HepG2 (cell line): ENCODE data around the gene SSC4D. TPM values are rescaled to one million over a fixed set of nuclear protein-coding genes. Genes with fewer than 3 reads are reported as not detected.

Experiments used
- ATAC-seq: fragments of 200-7000 bp; cut with Tn5 transposase; 3 replicates; pipeline ENCODE4 v1.9.1; 2020; ENCODE audit warnings: mild to moderate bottlenecking, moderate library complexity
- BruUV-seq: library from RNA; stranded (reverse); fragments of 400-500 nt; replicated peaks from 2 replicates; lab custom pipeline; 2021; lab: Mats Ljungman, UMichigan
- CTCF ChIA-PET: fragments of 300-600 bp; formaldehyde crosslinking; extraction: SDS; loops from one replicate; lab custom pipeline; 2021; ENCODE audit warnings: low total read pairs, inconsistent platforms, low intra/inter-chr PET ratio; lab: Yijun Ruan, JAX
- POLR2A ChIA-PET: fragments of 350-600 bp; sonication (Branson Sonifier 250); formaldehyde crosslinking; loops from one replicate; lab custom pipeline; 2020; ENCODE audit warnings: antibody characterized with exemption, inconsistent platforms; lab: Yijun Ruan, JAX
- DNase-seq: peaks from one replicate; pipeline ENCODE4 v3.0.0-alpha.2; 2015; ENCODE audit warnings: low spot score
- FAIRE-seq: peaks from 3 replicates; lab custom pipeline; 2011; peaks lifted over from hg19 to GRCh38; lab: Jason Lieb, UNC
- H2AFZ ChIP-seq: one replicate; pipeline ENCODE4 v1.6.1; 2011; ENCODE audit warnings: low read length, inconsistent platforms
- H3K27ac ChIP-seq: fragments of 300-600 bp; 3 replicates; pipeline ENCODE4 v1.8.0; 2011; ENCODE audit warnings: mixed run types, mild to moderate bottlenecking, mixed read lengths, low read length, inconsistent platforms; ENCODE audit not compliant: insufficient read depth; ENCODE audit errors: extremely low read length
- H3K27me3 ChIP-seq, 2 experiments: fragments of 200-600 bp in 1 of 2; 2 replicates in 1 of 2; 3 replicates in 1 of 2; pipeline versions ENCODE4 v1.6.0 to v1.8.0; 2011; ENCODE audit warnings: low read length in 2 of 2, mild to moderate bottlenecking in 2 of 2, moderate library complexity in 2 of 2, inconsistent platforms in 1 of 2; ENCODE audit not compliant: insufficient read depth in 2 of 2, control insufficient read depth in 1 of 2
- H3K36me3 ChIP-seq, 2 experiments: fragments of 200-600 bp in 1 of 2; replicated peaks in 1 of 2; 2 replicates in 1 of 2; 3 replicates in 1 of 2; pipeline versions ENCODE4 v1.5.1 to v1.8.0; 2011; ENCODE audit warnings: low read length in 2 of 2, inconsistent platforms in 1 of 2; ENCODE audit not compliant: insufficient read depth in 2 of 2, control insufficient read depth in 1 of 2
- H3K4me1 ChIP-seq: 2 replicates; pipeline ENCODE4 v1.5.1; 2012; ENCODE audit warnings: low read length, inconsistent platforms; ENCODE audit not compliant: insufficient read depth
- H3K4me2 ChIP-seq: 2 replicates; pipeline ENCODE4 v1.6.0; 2011; ENCODE audit warnings: low read depth, low read length, inconsistent platforms
- H3K4me3 ChIP-seq, 3 experiments: fragments of 200-600 bp in 1 of 3; sonication (generic), shearing (Covaris generic) in 1 of 3; replicated peaks in 1 of 3; 2 replicates each; pipeline ENCODE4 v1.5.1; 2011 to 2016; ENCODE audit warnings: low read length in 3 of 3, inconsistent platforms in 2 of 3, low read depth in 2 of 3, mild to moderate bottlenecking in 2 of 3, control low read depth in 1 of 3, mixed read lengths in 1 of 3; ENCODE audit not compliant: insufficient read depth in 1 of 3
- H3K79me2 ChIP-seq: one replicate; pipeline ENCODE4 v1.6.1; 2011; ENCODE audit warnings: low read length, inconsistent platforms; ENCODE audit not compliant: insufficient read depth
- H3K9ac ChIP-seq: 2 replicates; pipeline ENCODE4 v1.6.0; 2011; ENCODE audit warnings: mild to moderate bottlenecking, low read depth, low read length, inconsistent platforms; ENCODE audit not compliant: insufficient read depth
- H3K9me3 ChIP-seq: 2 replicates; pipeline ENCODE4 v1.5.1; 2012; ENCODE audit warnings: mild to moderate bottlenecking, low read length
- H4K20me1 ChIP-seq: 2 replicates; pipeline ENCODE4 v1.6.0; 2011; ENCODE audit warnings: inconsistent platforms, mild to moderate bottlenecking, low read length, moderate library complexity; ENCODE audit not compliant: insufficient read depth
- CENPX ChIP-seq: sonication (generic); formaldehyde crosslinking; IDR thresholded peaks from 2 replicates; pipeline ENCODE4 v1.9.0; 2021; ENCODE audit warnings: mild to moderate bottlenecking, missing genetic modification reagents, moderate library complexity
- FOSL2 ChIP-seq: sonication (generic); formaldehyde crosslinking; IDR thresholded peaks from 2 replicates; pipeline ENCODE4 v1.4.0; 2020; ENCODE audit warnings: missing genetic modification reagents
- GTF3A ChIP-seq: sonication (generic); formaldehyde crosslinking; conservative IDR thresholded peaks from 2 replicates; pipeline ENCODE4 v1.4.0; 2020; ENCODE audit warnings: mild to moderate bottlenecking, missing genetic modification reagents
- MAFK ChIP-seq, 2 experiments: IDR thresholded peaks in 1 of 2; conservative IDR thresholded peaks in 1 of 2; 2 replicates each; pipeline ENCODE4 v1.6.1; 2011; ENCODE audit warnings: improper control_type of control experiment in 2 of 2, low read length in 2 of 2
- NKX3-1 ChIP-seq: sonication (generic); formaldehyde crosslinking; IDR thresholded peaks from 2 replicates; pipeline ENCODE4 v1.5.0; 2020; ENCODE audit warnings: missing genetic modification reagents
- PAX8 ChIP-seq: sonication (generic); formaldehyde crosslinking; IDR thresholded peaks from 2 replicates; pipeline ENCODE4 v1.8.0; 2022; ENCODE audit warnings: mild to moderate bottlenecking, missing genetic modification reagents, borderline replicate concordance
- RFX1 ChIP-seq: fragments of 450-650 bp; IDR thresholded peaks from 2 replicates; pipeline ENCODE4 v1.6.1; 2017
- RFX3 ChIP-seq: IDR thresholded peaks from 2 replicates; pipeline ENCODE4 v1.6.1; 2016; ENCODE audit warnings: missing biosample characterization, missing genetic modification reagents
- RFXANK ChIP-seq: IDR thresholded peaks from 2 replicates; pipeline ENCODE4 v1.6.1; 2016
- THYN1 ChIP-seq: sonication (generic); formaldehyde crosslinking; IDR thresholded peaks from 2 replicates; pipeline ENCODE4 v1.8.1; 2023; ENCODE audit warnings: low read depth, mild to moderate bottlenecking, moderate library complexity, missing genetic modification reagents, borderline replicate concordance
- ZBTB21 ChIP-seq: sonication (generic); formaldehyde crosslinking; IDR thresholded peaks from 2 replicates; pipeline ENCODE4 v1.4.0; 2020; ENCODE audit warnings: missing genetic modification reagents
- ZFP41 ChIP-seq: sonication (generic); formaldehyde crosslinking; IDR thresholded peaks from 2 replicates; pipeline ENCODE4 v1.4.0; 2020; ENCODE audit warnings: mild to moderate bottlenecking, missing genetic modification reagents, borderline replicate concordance
- ZKSCAN8 ChIP-seq: IDR thresholded peaks from 2 replicates; pipeline ENCODE4 v1.6.1; 2016; ENCODE audit warnings: borderline replicate concordance, missing genetic modification reagents, missing compliant biosample characterization
- ZNF772 ChIP-seq: sonication (generic); formaldehyde crosslinking; IDR thresholded peaks from 2 replicates; pipeline ENCODE4 v1.5.0; 2020; ENCODE audit warnings: mild to moderate bottlenecking, missing genetic modification reagents
- WGBS: methylation state at CpG from one replicate; pipeline ENCODE4 v1.1.6; 2017; ENCODE audit warnings: low lambda C conversion rate; 5-methylcytosine and 5-hydroxymethylcytosine counted together
- in situ Hi-C: cut with HindIII; loops from 2 replicates; pipeline ENCODE4 v1.10.0; 2017; ENCODE audit warnings: low pct_unique_long_range_greater_than_20kb; ENCODE audit not compliant: extremely low pct_ligation_motif_present
- intact Hi-C: fragments of 100-400 bp; cut with micrococcal nuclease; formaldehyde crosslinking; loops from one replicate; pipeline ENCODE4 v1.10.0; 2022; ENCODE audit not compliant: unreplicated experiment
- polyA plus RNA-seq, 8 experiments: library from polyadenylated mRNA; depleted of rRNA in 3 of 8; stranded (reverse) in 7 of 8; unstranded in 1 of 8; fragments of >200 nt; fragmentation: Illumina TruSeq in 4 of 8; extraction: Trizol in 4 of 8; gene quantifications; 2 replicates each; pipeline versions ENCODE4 v1.2.1 to v1.2.3, GENCODE V29; 2011 to 2016; ENCODE audit warnings: low read depth in 4 of 8, missing spikeins in 1 of 8, mixed read lengths in 1 of 8; ENCODE audit not compliant: insufficient read depth in 1 of 8
- total RNA-seq, 5 experiments: library from RNA; depleted of rRNA; stranded (reverse); fragments of >200 nt; fragmentation: Illumina TruSeq; extraction: Trizol; gene quantifications; 2 replicates each; pipeline ENCODE4 v1.2.3, GENCODE V29; 2016; ENCODE audit warnings: low read depth in 1 of 5
- TF ChIP-seq, protein P1 (sequence below): sonication (generic); formaldehyde crosslinking; IDR thresholded peaks from 2 replicates; pipeline ENCODE4 v1.5.0; 2020; ENCODE audit warnings: missing genetic modification reagents
- TF ChIP-seq, protein P2 (sequence below): sonication (generic); formaldehyde crosslinking; IDR thresholded peaks from 2 replicates; pipeline ENCODE4 v1.9.0; 2022; ENCODE audit warnings: missing genetic modification reagents, mild to moderate bottlenecking, borderline replicate concordance

Gene SSC4D
- total and polyA plus RNA-seq, 2 of the 13 experiments (the other 11 are each of a cell fraction or from before 2014, with no cell fraction given), result 33.3 to 63.8 TPM

DNA sequence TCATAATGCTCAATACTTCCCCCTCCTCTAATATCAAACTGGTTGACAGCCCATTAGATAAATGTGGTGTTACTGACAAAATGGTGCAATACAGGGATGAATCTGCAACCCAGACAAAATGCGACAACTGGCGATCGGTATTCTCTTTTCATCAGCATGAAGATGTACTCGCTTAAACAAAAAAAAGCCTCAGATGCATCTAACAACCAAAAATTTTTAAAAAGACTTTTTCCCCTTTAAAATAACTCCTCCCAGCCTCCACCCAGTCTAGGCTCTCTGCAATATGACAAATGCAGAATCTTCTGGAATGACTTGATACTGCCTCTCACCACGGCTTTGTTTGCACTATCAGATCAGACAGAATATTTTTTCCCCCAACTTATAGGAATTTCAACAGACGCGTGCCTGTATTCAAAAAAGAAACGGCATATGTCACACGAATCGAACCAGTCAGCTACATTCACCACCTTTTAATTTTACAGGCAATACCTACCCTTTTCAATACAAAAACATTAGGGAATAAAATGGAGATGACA is 52.0 kb downstream of the SSC4D start:
- ChIA-PET CTCF (no interaction called here), POLR2A (interaction anchor here (0.7 to 2.8 kb wide), 3 partner anchors 7 to 50 kb away, joined by 3 to 20 read pairs (median 10); no protein-coding TSS in a partner anchor)
- peaks cover 49% of the 10 kb centered on the region for H4K20me1 ChIP-seq
- no peak overlapping the region for H2AFZ ChIP-seq
- WGBS, result 4% methylated on average over 10 of the region's 10 CpGs
- no peak for ATAC-seq
- intact Hi-C loops (no loop called here), in situ Hi-C loops (no loop called here)
- no peak for DNase-seq
- H3K27me3 ChIP-seq, result no peaks in the 10 kb centered on the region; a peak in 1 of 5 replicates
- peak overlapping the region; percentile 54 for H3K4me2 ChIP-seq
- peaks cover 0 to 6% of the 10 kb centered on the region in 2 experiments; a peak in 3 of 5 replicates for H3K36me3 ChIP-seq
- BruUV-seq, result TSS peak; percentile 63
- H3K9ac ChIP-seq, result peak overlapping the region; percentile 96
- peaks cover 59% of the 10 kb centered on the region for H3K4me1 ChIP-seq
- no peak for FAIRE-seq
- peak overlapping the region; percentile 93 for H3K27ac ChIP-seq
- H3K4me3 ChIP-seq, result peak overlapping the region; percentile 92 to 99 (median 94)
- no peak for TF ChIP-seq ZKSCAN8 (CRISPR knock-in tag)
- 0 out of 4 replicates have a peak, but pooled peaks of 1 of the 2 experiments have one; percentile 3 for TF ChIP-seq MAFK (conservative IDR thresholded peaks at IDR 0.05 in 1 of 2, IDR thresholded peaks at IDR 0.05 in 1 of 2; ENCODE audit: low read length in 2 of 2)
- TF ChIP-seq PAX8 (CRISPR knock-in tag), result no peak
- TF ChIP-seq RFXANK (CRISPR knock-in tag), result no peak
- no peaks in the 10 kb centered on the region for H3K9me3 ChIP-seq
- peaks cover 62% of the 10 kb centered on the region for H3K79me2 ChIP-seq

DNA sequence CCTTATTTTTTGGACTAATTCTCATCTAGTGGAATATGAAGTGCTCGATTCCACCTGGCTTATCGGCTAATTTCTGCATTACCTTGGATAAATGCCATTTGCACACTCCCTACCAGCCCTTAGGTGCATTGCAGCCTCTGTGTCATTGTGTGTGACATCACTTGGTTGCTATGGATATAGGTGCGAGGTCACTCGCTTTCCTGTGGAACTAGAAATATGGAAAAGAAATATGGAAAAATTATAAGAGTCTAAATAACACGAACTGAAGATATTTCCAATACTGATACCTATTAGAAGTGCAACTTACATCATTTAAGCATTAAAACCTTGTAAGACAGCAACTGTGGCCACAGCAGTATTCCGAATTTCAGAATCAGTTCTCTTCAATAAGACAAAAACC is 52.7 kb downstream of the SSC4D start:
- no TSS peak for BruUV-seq
- H3K27me3 ChIP-seq, result no peaks in the 10 kb centered on the region; a peak in 1 of 5 replicates
- peaks cover 0 to 6% of the 10 kb centered on the region in 2 experiments; a peak in 3 of 5 replicates for H3K36me3 ChIP-seq
- WGBS, result 68% methylated on average over 6 of the region's 6 CpGs
- CTCF ChIA-PET, result no interaction called here
- H2AFZ ChIP-seq, result no peak overlapping the region
- peak overlapping the region; percentile 54 for H3K4me2 ChIP-seq
- peak overlapping the region; percentile 92 to 99 (median 94); a peak in 5 of 6 replicates for H3K4me3 ChIP-seq
- DNase-seq (no peak), FAIRE-seq (no peak), ATAC-seq (no peak)
- intact Hi-C loops, result no loop called here
- in situ Hi-C loops, result no loop called here
- POLR2A ChIA-PET, result interaction anchor here (0.6 kb wide), 1 partner anchor 31 kb away, joined by 3 read pairs; no protein-coding TSS in a partner anchor
- H4K20me1 ChIP-seq, result peaks cover 55% of the 10 kb centered on the region
- peak overlapping the region; percentile 34 for H3K27ac ChIP-seq
- peak overlapping the region; percentile 96; the same call in 1 of the 2 replicates for H3K9ac ChIP-seq
- H3K79me2 ChIP-seq, result peaks cover 69% of the 10 kb centered on the region
- no peaks in the 10 kb centered on the region for H3K9me3 ChIP-seq
- peaks cover 66% of the 10 kb centered on the region for H3K4me1 ChIP-seq
- TF ChIP-seq RFX3 (CRISPR knock-in tag) (peak; percentile 54; the same call in 1 of the 2 replicates), ZFP41 (no peak), GTF3A (CRISPR knock-in tag) (no peak), THYN1 (CRISPR knock-in tag) (no peak), ZBTB21 (CRISPR knock-in tag) (peak; percentile 74; the same call in 1 of the 2 replicates), CENPX (CRISPR knock-in tag) (no peak), FOSL2 (CRISPR knock-in tag) (0 out of 2 replicates have a peak, but pooled peaks have one; percentile 5), RFX1 (peak; percentile 38; the same call in 1 of the 2 replicates), NKX3-1 (CRISPR knock-in tag) (no peak), ZNF772 (no peak)
- TF ChIP-seq, protein P1, sequence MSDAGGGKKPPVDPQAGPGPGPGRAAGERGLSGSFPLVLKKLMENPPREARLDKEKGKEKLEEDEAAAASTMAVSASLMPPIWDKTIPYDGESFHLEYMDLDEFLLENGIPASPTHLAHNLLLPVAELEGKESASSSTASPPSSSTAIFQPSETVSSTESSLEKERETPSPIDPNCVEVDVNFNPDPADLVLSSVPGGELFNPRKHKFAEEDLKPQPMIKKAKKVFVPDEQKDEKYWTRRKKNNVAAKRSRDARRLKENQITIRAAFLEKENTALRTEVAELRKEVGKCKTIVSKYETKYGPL, result no peak
- TF ChIP-seq, protein P2, sequence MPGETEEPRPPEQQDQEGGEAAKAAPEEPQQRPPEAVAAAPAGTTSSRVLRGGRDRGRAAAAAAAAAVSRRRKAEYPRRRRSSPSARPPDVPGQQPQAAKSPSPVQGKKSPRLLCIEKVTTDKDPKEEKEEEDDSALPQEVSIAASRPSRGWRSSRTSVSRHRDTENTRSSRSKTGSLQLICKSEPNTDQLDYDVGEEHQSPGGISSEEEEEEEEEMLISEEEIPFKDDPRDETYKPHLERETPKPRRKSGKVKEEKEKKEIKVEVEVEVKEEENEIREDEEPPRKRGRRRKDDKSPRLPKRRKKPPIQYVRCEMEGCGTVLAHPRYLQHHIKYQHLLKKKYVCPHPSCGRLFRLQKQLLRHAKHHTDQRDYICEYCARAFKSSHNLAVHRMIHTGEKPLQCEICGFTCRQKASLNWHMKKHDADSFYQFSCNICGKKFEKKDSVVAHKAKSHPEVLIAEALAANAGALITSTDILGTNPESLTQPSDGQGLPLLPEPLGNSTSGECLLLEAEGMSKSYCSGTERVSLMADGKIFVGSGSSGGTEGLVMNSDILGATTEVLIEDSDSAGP (CRISPR knock-in tag), result no peak
